Right cardiac atrium (tissue), 5 donors: ENCODE results near the gene AGER. TPM values are rescaled to one million over a fixed set of nuclear protein-coding genes. Genes with fewer than 3 reads are reported as not detected.

Experiments used
- ATAC-seq, 2 donors: fragments of 200-7000 bp; cut with Tn5 transposase; one replicate each; pipeline versions ENCODE4 v1.8.0 to v1.9.1; 2020; ENCODE audit warnings: moderate library complexity in 2 of 2, mild to moderate bottlenecking in 1 of 2
- DNase-seq, 3 donors: peaks; one replicate each; pipeline ENCODE4 v3.0.0-alpha.2; 2020
- H3K27ac ChIP-seq: one replicate; pipeline ENCODE4 v1.5.1; 2013; ENCODE audit warnings: mild to moderate bottlenecking, low read length, control low read depth, moderate library complexity
- H3K27me3 ChIP-seq: one replicate; pipeline ENCODE4 v1.6.1; 2013; ENCODE audit not compliant: control insufficient read depth, insufficient read depth
- H3K4me1 ChIP-seq: one replicate; pipeline ENCODE4 v1.6.1; 2013; ENCODE audit warnings: low read length; ENCODE audit not compliant: control insufficient read depth, insufficient read depth
- H3K4me3 ChIP-seq: one replicate; pipeline ENCODE4 v1.5.1; 2013; ENCODE audit warnings: low read length, control low read depth
- H3K9me3 ChIP-seq: one replicate; pipeline ENCODE4 v1.6.1; 2013; ENCODE audit warnings: low read length; ENCODE audit not compliant: control insufficient read depth
- WGBS: extraction: QIAGEN DNeasy Blood & Tissue Kit; methylation state at CpG from one replicate; pipeline ENCODE4 v1.1.7; 2013; 5-methylcytosine and 5-hydroxymethylcytosine counted together
- intact Hi-C, 4 donors: fragments of 100-400 bp; cut with DNase I; formaldehyde crosslinking; loops; one replicate each; pipeline versions ENCODE4 v1.11.0 to v1.14.0; 2022 to 2023
- polyA plus RNA-seq: library from polyadenylated mRNA; stranded (reverse); fragments of 200-250 nt; gene quantifications from one replicate; pipeline ENCODE4 v1.2.3, GENCODE V29; 2013
- total RNA-seq, 4 donors: library from RNA; stranded (reverse); fragmentation: NEBNext Ultra II Directional; extraction: Animal tissue kit (Norgen Biotek cat#: 25700); gene quantifications; one replicate each; pipeline ENCODE4 v1.2.1, GENCODE V29; 2021
- donor health status: healthy with polysubstance abuse.
- donor health status: DM: no; HTN: yes; CAD: no.
- donor health status: DM: no; HTN: no; CAD: no.
- donor health status: DM: no; HTN: yes; CAD: no; lungs with severe emphysema.
- donor health status: DM: yes; HTN: yes; CAD: no.

Gene AGER
- total and polyA plus RNA-seq, 5 donors: 1.6 to 3.6 (median 3.5) TPM

DNA sequence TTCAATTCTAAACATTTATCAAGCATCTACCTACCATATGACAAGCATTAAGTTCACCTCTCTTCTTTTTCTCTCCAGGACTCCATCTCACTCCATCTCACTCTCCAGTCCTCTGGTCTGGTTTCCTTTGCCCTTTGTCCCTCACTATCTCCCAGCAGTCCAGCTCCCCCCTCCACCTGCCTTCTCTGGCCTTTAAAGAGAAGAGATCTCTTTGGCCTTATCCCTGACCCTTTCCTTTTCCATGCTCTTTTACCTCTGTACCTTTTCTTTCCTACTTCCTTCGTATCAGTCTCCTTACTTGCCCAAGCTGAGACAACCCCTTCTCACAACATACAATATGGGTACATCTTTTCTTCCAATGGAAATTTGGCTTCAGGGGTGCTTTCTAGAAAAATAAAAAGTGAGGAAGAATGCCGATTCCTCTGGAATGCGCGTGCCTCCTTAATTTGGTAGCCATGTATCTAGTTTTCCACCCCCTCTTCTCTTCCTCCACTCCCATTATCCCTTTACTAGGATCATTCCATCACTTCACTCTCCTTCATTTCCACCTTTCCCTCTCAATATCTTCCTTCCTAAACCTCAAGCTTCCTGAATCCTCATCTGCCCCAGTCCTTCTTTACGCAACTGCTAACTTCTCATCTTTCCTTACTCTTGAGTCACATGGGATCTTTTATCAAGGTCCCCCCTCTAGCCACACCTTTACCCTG, 7.4 kb downstream of the AGER start:
- no peak for DNase-seq
- peak overlapping the region; percentile 33 for H3K4me3 ChIP-seq
- ATAC-seq: no peak
- H3K4me1 ChIP-seq: peaks cover 4% of the 10 kb centered on the region
- whole genome bisulfite sequencing: 20% methylated on average over 5 of the region's 5 CpGs
- intact Hi-C loops: loop anchor here in 1 of 4 donors (10.0 kb wide), 1 partner anchor 52 kb away; the partner anchor contains the start of gene ATF6B
- H3K27me3 ChIP-seq: no peaks in the 10 kb centered on the region
- peak overlapping the region; percentile 98 for H3K27ac ChIP-seq
- no peaks in the 10 kb centered on the region for H3K9me3 ChIP-seq

DNA sequence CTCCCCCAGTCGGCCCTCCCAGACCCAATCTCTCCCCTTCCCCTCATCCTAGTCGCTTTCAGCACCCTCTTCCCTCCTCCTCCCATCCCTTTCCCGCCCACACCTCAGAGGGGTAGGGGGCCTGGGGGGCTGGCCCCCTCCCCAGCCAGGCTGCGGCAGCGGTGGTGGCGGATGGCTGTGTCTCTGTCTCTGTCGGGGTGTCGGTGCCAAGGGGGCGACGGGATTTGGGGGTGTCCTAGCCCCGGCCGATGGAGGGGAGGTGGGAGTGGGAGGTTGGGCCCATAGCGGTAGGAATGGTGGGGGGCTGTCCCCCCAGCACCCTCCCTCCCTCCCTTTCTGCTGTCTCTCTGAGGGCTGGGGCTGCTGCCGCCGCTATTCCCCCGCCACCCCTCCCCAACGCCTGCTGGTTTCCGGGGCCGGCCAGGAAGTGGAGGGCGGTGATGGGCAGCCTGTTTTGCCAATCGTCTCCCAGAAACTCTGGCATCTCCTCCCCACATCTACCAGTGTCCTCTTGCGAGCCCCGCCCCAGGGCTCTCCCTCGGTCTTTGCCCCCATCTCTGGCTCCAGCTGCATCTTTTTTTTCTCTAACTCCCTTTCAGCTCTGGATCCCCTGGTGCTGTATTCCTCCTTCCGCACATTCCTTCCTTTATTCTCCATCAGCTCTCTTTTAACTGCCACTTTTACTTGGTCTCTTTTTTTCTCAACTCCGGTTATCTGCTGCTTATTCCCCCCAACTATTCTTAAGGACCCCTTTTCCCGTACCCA, 8.2 kb downstream of the AGER start, which contains the start of gene AGPAT1:
AGPAT1 (minus strand) TSS at position 374 of the 765 bp plus-strand sequence. CDS start 4,588 bp downstream, outside the sequence.
- peak; percentile 98 to 99 (median 99) for DNase-seq
- WGBS: under 1% methylated on average over 27 of the region's 27 CpGs
- intact Hi-C loops: loop anchor here in 1 of 4 donors (10.0 kb wide), 1 partner anchor 51 kb away; the partner anchor contains the start of gene ATF6B

DNA sequence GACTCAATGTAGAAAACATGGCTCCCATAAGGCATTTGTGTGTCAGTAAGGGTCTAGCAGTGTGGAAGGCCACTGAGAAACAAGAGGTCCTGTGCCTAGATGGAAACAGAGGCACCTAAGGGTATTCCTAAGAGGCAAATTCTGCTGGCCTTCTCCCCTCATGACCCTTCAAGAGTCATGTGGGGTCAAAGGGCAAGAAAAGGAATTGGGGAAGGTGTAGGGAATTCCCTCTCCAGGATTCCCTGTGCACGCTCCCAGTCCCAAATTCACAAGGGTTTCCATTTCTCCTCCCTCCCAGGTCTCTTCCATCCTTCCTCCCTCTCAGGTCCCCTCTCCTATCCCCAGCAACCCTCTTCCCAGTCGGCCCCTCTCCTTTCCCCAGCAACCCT, 8.7 kb downstream of the AGER start:
- no peak for DNase-seq
- H3K27ac ChIP-seq: peak overlapping the region; percentile 76
- peak overlapping the region; percentile 88 for H3K4me3 ChIP-seq
- no peaks in the 10 kb centered on the region for H3K9me3 ChIP-seq
- no peaks in the 10 kb centered on the region for H3K27me3 ChIP-seq
- no peak for ATAC-seq
- H3K4me1 ChIP-seq: peaks cover 4% of the 10 kb centered on the region
- 18% methylated on average over 2 of the region's 2 CpGs for WGBS
- intact Hi-C loops: loop anchor here in 1 of 4 donors (10.0 kb wide), 1 partner anchor 51 kb away; the partner anchor contains the start of gene ATF6B

More for the DNA sequence above, 8.2 kb downstream of the AGER start, which contains the start of gene AGPAT1:
- peak; percentile 79 for ATAC-seq
- Histone ChIP-seq H3K4me1 (peaks cover 4% of the 10 kb centered on the region), H3K27me3 (no peaks in the 10 kb centered on the region), H3K27ac (peak within 1 kb of the TSS; percentile 98), H3K4me3 (peak within 1 kb of the TSS; percentile 88), H3K9me3 (no peaks in the 10 kb centered on the region)

DNA sequence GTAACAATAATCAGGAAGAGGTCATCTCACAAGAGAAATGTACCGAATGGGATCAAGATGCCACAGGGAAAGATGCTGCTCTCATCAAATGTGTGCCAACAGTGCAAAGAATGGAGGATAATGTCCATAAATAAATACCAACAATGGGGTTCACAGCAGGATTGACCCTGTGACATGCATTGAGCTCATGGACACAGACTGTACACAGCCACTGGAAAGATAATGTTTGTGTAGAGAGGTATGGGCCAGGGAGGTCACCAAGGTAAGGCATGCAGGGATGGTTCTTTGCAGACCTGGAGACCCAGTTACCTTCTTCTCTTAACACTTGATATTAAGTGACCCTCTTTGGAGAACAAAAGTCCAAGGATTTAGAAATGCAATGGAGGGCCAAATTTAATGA, 9.6 kb downstream of the AGER start:
- DNase-seq (no peak), ATAC-seq (no peak)
- no peaks in the 10 kb centered on the region for H3K9me3 ChIP-seq
- H3K4me1 ChIP-seq: peaks cover 3% of the 10 kb centered on the region
- WGBS: 78% methylated on average over 1 of the region's 1 CpG
- no peak overlapping the region for H3K4me3 ChIP-seq
- no peaks in the 10 kb centered on the region for H3K27me3 ChIP-seq
- no peak overlapping the region for H3K27ac ChIP-seq
- intact Hi-C loops: loop anchor here in 1 of 4 donors (10.0 kb wide), 1 partner anchor 50 kb away; the partner anchor contains the start of gene ATF6B

DNA sequence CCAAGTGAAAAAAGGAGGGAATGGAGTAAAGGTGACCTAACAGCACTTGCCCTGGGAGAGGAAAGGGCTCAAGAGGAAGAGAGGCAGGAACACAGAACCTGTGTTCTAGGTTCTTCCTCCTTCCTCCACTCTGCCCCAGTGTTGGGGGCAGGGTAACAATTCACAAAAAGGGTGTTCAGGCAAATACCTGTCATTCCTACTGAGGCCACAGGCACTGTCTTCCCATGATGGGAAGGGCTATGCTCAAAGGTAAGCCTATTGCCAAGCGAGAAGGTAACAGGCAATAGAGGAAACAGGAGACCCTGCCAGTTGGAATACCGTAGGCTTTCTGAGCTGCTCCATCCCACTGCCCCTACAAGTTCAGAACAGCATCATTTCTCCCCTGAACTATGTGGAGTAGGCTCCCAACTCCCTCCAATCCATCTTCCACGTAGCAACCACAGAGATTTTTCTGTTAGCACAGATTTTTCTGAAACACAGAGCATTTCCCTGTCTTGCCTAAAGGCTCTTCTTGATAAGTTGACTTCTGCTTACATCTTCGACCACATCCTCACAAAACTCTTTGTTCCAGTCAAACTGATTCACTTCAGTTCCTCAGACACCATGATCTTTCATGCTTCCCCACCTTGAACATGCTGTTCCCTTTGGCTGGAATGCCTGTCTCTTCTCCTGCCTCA, 10.9 kb downstream of the AGER start:
- no peaks in the 10 kb centered on the region for H3K9me3 ChIP-seq
- no peak overlapping the region for H3K4me3 ChIP-seq
- intact Hi-C loops: loop anchor here in 1 of 4 donors (10.0 kb wide), 1 partner anchor 48 kb away; the partner anchor contains the start of gene ATF6B
- no peaks in the 10 kb centered on the region for H3K4me1 ChIP-seq
- no peak for ATAC-seq
- no peak overlapping the region for H3K27ac ChIP-seq
- DNase-seq: no peak
- H3K27me3 ChIP-seq: no peaks in the 10 kb centered on the region
- WGBS: 78% methylated on average over 4 of the region's 4 CpGs

DNA sequence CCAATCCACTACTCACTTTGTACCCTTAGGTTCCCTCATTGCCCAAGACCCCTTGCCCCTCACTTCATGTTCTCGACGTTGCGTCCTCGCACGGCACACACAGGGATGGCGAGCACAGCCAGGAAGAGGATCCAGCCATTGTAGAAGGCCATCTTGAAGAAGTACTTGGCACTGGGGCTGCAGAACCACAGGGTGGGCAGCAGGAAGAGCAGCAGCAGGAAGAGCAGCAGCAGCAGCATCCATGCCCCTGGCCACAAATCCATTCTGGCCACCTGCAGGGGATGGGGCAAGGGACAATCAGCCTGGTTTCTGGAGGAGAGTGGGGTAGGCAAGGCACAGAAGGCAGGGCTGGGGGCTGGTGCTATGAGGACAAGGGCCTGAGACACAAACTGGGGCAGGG, 12.8 kb downstream of the AGER start:
- Histone ChIP-seq H3K27me3 (no peaks in the 10 kb centered on the region), H3K27ac (no peak overlapping the region), H3K4me1 (no peaks in the 10 kb centered on the region), H3K4me3 (no peak overlapping the region), H3K9me3 (no peaks in the 10 kb centered on the region)
- WGBS: 92% methylated on average over 6 of the region's 6 CpGs
- ATAC-seq (no peak), DNase-seq (peak in 1 of 3 donors; percentile 32)
- intact Hi-C loops: loop anchor here in 1 of 4 donors (10.0 kb wide), 1 partner anchor 46 kb away; the partner anchor contains the start of gene ATF6B

DNA sequence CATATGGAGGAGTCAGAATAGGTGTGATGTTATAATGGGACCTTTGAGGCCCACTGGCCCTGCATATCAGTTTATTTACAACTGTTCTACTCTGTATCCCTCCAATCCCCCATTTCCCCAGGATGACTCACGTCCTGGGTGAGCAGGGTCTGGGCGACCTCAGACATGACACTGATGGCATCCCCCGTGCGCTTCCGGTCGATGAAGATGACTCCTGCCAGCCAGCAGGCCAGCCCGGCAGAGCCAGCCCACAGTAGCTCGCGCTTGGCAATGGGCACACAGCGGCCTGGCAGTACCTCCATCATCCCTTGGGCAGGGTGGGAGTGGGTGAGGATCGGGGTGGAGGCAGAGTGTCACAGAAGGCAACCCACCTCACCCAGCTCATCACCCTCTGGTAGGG, 13.8 kb downstream of the AGER start:
- no peaks in the 10 kb centered on the region for H3K27me3 ChIP-seq
- WGBS: 89% methylated on average over 11 of the region's 11 CpGs
- DNase-seq (peak in 1 of 3 donors; percentile 46), ATAC-seq (no peak)
- intact Hi-C loops: loop anchor here in 1 of 4 donors (10.0 kb wide), 1 partner anchor 45 kb away; the partner anchor contains the start of gene ATF6B
- H3K9me3 ChIP-seq: no peaks in the 10 kb centered on the region
- H3K4me3 ChIP-seq: no peak overlapping the region
- no peak overlapping the region for H3K27ac ChIP-seq
- no peaks in the 10 kb centered on the region for H3K4me1 ChIP-seq

DNA sequence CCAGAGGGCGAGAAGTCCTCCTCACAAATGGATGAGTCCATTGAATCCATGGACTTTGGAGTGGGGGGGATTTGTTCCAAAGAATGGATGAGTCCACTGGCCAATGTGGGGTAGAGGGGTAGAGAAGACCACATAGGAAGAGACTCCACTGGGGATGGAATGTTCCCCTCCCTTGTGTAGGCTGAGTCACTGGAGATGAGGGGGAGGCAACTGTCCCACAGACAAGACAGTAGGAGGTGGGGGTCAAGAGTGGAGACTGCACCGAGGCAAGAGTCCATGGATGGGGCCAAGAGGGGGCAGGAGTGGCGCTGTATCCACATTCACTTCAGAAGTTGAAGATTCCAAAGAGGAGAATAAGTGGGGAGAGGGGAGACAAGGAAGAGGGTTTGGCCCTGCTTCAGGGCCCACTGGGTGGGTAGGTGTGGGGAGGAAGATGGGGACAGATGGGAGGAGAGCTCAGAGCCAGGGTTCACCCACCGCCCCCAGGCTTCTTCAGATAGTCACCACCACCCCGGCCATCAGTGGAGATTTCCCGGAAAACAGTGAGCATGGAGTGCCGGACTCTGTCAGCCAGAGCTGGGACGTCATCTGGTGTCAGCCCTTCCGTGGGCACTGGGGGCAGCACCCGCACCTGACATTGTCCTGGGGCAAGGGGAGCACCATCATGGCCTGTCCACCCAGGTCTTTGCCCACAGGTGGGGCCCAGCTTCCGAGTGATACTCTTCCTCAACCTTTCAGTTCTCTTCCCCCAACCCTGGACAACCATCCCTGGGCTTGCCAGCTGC, 15.1 kb downstream of the AGER start:
- no peak overlapping the region for H3K4me3 ChIP-seq
- no peak overlapping the region for H3K27ac ChIP-seq
- intact Hi-C loops: no loop called here
- H3K9me3 ChIP-seq: no peaks in the 10 kb centered on the region
- no peaks in the 10 kb centered on the region for H3K27me3 ChIP-seq
- H3K4me1 ChIP-seq: no peaks in the 10 kb centered on the region
- peak in 1 of 2 donors; percentile 6 for ATAC-seq
- 72% methylated on average over 11 of the region's 11 CpGs for WGBS
- DNase-seq: peak in 2 of 3 donors; percentile 35 to 60

DNA sequence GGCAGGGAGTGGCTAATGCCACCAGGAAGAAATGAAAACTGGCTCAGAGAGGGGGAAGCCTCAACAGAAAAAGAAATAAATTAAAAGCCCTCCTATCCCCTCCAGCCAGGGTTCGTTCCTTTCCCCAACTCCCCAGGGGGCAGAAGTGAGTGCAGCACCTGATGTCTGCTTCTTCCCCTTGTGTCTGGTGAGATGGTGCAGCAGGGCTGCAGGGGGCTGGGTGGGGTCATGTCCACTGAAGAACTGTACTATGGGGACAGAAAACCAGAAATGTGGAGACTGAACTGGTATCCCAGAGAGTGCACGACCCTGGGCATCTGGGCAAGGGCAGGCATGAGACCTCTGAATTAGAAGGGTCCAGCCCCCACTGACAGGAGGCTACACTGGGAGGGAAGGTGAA, 15.7 kb downstream of the AGER start:
- H3K9me3 ChIP-seq: no peaks in the 10 kb centered on the region
- no peaks in the 10 kb centered on the region for H3K27me3 ChIP-seq
- no peak overlapping the region for H3K4me3 ChIP-seq
- ATAC-seq (no peak), DNase-seq (peak in 1 of 3 donors; percentile 10)
- H3K27ac ChIP-seq: no peak overlapping the region
- no peaks in the 10 kb centered on the region for H3K4me1 ChIP-seq
- intact Hi-C loops: no loop called here
- 66% methylated on average over 2 of the region's 2 CpGs for WGBS

DNA sequence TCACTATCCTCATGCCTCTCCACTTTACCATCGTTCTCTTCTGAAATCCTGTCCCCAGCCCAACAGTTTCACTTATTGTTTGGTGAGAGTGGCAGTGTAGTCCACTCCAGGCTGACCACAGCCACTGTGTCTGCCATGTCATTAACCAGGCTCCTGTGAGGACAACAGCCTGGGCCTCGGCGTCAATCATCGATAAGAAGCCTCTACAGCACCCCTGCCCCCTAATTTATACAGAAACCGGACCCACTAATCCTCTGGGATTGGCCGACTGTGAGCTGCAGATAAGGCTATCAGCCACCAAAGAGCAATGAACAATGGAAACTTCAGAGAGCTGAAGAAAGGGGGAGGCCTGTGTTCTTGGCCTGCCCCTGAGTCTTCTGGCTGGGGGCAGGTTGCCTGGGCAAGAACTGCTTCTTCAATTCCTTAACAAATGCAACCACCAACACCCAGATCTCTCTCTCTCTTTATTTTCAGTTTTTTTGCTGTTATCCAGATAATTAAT, 16.2 kb downstream of the AGER start:
- 35% methylated on average over 6 of the region's 6 CpGs for WGBS
- no peak overlapping the region for H3K27ac ChIP-seq

More for the DNA sequence above, 16.2 kb downstream of the AGER start:
- Histone ChIP-seq H3K9me3 (no peaks in the 10 kb centered on the region), H3K27me3 (no peaks in the 10 kb centered on the region), H3K4me1 (no peaks in the 10 kb centered on the region), H3K4me3 (no peak overlapping the region)
- ATAC-seq (peak in 1 of 2 donors; percentile 16), DNase-seq (peak in 1 of 3 donors; percentile 15)
- intact Hi-C loops: no loop called here
